HS-27A (cell line): ENCODE data around the gene ITPR3.

ENCODE experiments used
- DNase-seq: peaks from one replicate; pipeline ENCODE4 v3.0.0-alpha.2; 2012; ENCODE audit warnings: low read depth, missing footprints

ITPR3 gene

GRCh38 chr6:33670086-33670660, 49.1 kb downstream of the ITPR3 start:
- no peak for DNase-seq

DNA sequence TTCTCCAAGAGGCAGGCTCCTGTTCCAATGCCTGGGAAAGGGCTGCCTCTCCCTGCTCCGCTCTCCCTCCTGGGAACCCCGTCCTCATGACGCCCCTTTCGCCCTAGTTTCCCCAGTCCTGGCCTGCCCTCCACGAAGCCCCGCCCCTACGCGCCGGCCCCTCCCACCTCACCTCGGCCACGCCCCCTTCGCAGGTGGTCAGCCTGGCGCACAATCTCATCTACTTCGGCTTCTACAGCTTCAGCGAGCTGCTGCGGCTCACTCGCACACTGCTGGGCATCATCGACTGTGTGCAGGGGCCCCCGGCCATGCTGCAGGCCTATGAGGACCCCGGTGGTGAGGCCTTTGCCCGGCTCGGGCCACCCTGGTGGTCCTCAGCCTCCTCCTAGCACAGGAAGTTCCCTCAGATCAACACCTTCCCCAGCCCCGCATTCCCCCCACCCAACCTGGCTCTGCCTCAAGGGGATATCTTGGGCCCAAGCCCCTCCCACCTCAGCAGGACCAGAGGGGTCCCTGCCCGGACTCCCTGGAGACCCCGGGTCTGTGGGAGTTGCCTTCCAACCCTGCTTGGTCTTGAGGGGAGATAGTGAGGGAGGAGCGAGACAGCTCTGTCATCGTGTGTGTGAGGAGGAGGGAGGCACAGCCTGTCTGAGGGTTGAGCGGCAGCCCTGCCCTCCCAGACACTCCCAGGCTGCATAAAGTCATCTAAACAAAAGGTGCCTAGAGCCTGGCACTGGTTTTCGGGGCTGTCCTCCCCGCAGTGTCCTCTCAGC, 50.0 kb downstream of the ITPR3 start:
- no peak for DNase-seq

DNA sequence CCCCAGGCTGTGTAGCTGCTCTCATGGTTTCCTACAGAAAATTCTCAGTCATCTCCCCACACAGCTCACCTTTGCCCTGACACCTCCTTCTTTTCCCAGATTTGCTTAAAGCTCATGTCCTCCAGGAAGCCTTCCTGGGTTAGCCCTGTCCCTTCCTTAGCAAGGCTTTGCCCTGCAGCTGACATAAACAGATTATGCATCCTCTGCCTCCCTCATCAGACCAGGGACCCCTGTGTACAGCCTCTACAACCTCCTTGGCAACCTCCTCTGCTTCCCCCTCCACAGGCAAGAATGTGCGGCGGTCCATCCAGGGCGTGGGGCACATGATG, 50.6 kb downstream of the ITPR3 start:
- DNase-seq: no peak

DNA sequence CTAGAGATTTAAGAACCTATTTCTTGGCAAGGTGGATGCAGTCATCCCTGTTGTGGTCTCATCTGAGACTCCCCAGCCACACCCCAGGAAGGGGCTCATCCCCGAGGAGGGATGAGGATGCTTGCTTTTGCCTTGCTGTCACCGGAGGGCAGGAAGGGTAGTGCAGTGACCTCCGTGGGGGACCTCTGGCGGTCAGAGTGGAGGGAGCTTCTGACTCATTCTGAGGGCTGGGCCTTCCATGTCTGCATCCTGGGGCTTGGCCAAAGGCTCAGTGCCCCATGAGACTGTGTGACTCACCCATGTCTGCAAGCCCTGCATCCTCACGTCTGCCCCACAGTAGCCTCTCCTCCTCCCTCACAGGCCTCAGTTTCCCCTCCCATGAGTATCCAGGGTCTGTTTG, 51.7 kb downstream of the ITPR3 start:
- DNase-seq: peak; percentile 90

- DNase-seq: no peak
These were observed 52.7 kb downstream of the ITPR3 start for GRCh38 chr6:33673851-33674250.

DNA sequence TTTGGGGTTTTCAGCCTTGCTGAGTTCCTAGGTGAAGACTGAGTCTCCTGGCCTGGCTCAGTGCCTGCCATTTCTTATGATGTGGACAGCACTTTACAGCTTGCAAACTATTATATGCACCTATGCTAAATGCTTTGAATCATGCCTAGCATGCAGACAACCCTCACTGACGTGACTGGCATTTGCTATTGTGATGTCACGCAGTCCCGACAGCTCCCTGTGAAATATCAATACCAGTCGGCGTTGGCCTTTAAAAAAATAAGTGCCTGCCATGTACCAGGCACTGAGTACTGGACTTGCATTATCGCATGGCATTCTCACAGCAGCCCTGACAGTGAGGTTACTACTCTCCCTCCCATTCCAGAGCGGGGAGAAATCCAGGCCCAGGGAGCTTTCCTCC, 54.8 kb downstream of the ITPR3 start:
- DNase-seq: no peak

DNA sequence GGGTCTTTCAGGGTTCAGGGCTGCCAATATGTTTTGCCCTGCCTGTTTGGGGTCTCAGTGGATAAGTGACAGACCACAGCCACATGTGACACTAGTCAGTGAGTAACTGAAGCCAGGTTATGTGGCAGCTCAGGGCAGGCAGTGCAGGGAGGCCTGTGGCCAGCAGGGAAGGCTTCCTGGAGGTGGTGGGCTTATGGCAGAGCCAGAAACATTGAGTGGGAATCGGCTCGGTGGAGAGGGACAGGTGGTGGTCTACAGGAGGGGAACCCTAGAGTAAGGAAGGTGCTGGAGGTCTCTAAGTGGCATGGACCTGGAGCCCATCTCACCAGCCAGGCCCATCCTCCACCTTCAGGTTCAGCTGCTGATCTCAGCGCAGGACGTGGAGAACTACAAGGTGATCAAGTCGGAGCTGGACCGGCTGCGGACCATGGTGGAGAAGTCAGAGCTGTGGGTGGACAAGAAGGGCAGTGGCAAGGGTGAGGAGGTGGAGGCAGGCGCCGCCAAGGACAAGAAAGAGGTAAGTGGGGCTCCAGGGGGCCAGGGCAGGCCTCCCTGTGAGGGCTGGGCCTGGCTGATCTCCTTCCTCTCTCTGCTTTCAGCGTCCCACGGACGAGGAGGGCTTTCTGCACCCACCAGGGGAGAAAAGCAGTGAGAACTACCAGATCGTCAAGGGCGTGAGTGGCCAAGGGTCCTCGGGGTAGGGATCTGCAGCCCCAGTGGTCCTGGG, 55.5 kb downstream of the ITPR3 start:
- DNase-seq: no peak

- no peak for DNase-seq
These were observed 56.1 kb downstream of the ITPR3 start for GRCh38 chr6:33677143-33677660.

DNA sequence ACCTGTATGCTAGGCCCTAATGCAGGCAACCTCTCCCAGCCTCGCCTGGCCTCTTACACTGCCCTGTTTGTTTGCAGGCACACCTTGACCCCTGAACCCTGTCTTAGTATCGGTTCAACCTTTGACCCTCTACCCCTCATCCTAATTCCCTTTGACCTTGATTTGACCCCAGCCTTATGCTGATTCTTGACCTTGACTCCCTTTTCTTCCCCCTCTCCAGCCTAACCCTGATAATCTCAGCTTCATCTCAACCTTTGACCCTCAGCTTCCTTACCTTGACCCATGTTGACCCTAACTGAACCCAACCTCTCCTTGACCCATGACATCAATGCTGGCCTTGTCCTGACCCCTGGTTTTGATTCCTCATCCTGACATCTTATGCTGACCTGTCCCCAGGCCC, 56.6 kb downstream of the ITPR3 start:
- no peak for DNase-seq

DNA sequence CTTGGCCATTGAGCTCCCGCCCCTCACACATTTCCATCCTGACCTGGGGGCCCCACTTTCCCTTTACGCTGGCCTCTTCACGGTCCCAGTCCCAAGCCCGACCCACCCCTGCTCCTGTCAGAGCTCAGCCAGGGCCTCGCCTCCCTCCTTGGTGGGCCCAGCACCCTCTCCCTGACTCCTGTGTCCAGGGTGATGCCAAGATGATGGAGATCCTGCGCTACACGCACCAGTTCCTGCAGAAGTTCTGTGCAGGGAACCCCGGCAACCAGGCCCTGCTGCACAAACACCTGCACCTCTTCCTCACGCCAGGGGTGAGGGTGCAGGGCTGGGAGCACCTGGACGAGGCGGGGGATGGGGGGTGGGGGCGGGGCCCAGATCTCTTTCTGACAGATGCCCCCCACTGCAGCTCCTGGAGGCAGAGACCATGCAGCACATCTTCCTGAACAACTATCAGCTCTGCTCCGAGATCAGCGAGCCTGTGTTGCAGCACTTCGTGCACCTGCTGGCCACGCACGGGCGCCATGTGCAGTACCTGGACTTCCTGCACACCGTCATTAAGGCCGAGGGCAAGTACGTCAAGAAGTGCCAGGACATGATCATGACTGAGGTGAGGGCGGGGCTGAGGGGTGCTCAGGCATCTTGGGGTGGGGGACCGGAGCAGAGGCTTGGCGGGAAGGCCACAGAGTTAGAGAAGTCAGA, 57.3 kb downstream of the ITPR3 start:
- DNase-seq: no peak

GRCh38 chr6:33678932-33679490, 57.9 kb downstream of the ITPR3 start:
- no peak for DNase-seq

GRCh38 chr6:33679761-33680160, 58.6 kb downstream of the ITPR3 start:
- DNase-seq: no peak

DNA sequence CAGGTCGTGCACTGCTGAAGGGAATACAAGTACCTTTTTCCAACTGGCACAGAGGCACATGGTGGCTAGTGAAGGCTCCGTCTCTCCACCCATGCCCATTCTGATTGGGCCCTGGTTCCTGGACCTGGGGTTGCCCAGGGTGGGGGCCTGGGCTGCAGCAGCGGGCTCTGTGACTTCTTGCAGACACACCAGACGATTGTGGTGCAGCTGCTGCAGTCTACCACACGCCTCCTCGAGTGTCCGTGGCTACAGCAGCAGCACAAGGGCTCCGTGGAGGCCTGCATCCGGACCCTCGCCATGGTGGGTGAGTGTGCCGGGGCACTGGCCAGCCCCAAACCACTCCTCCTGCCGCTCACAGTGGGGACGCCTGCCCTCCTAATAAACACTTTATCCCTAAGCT, 61.2 kb downstream of the ITPR3 start:
- no peak for DNase-seq

DNA sequence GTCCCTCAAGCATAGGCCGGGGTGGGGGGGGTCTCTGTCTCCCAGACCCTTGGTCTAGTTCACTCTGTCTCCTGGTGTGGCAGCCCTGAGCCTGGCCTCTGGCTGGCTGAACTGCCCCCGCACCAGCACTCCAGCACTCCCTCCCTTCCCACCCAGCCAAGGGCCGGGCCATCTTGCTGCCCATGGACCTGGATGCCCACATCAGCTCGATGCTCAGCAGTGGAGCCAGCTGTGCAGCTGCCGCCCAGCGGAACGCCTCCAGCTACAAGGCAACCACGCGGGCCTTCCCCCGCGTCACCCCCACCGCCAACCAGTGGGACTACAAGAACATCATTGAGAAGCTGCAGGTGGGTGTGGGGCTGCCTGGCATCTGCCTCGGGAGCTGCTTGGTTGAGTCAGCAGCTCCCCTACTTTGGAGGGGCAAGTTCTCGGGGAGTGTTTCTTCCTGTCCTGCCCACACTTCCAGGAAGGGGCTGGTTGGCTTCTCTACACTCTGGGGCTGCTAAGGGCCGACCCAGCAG, 62.0 kb downstream of the ITPR3 start:
- DNase-seq: no peak

DNA sequence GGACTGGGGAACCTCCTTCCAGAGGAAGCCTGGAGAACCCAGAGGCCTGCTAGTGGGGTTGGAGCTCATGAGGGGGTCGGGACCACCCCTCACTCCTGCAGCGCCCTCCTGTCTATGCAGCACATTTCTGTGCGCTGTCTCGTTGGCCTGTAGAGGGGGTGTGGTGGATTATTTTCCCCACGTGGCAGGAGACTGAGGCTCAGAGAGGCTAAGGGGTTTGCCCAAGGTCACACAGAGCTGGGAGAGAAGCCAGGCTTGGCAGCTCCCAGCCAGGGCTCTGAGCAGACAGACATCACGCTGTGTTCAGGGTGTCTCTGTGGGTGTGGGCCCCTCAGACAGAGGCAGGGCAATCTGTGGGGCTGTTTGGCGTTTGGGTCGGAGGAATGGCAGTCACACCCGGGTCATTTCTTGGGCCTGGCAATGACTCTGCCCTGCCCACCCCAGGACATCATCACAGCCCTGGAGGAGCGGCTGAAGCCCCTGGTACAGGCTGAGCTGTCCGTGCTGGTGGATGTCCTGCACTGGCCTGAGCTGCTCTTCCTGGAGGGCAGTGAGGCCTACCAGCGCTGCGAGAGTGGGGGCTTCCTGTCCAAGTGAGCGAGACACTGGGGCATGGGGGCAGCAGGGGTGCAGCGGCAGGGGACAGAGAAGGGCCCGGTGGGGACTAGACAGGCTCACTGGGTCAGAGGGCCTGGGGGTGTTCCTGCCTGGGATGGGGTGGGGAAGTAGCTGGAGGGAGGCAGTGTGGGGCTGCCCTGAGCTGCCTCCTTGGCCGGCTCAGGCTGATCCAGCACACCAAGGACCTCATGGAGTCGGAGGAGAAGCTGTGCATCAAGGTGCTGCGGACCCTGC, 62.7 kb downstream of the ITPR3 start:
- no peak for DNase-seq

GRCh38 chr6:33684428-33684896, 63.3 kb downstream of the ITPR3 start:
- DNase-seq: no peak

- no peak for DNase-seq
These were observed 63.9 kb downstream of the ITPR3 start for GRCh38 chr6:33684983-33685382.

GRCh38 chr6:33685411-33686224, 64.5 kb downstream of the ITPR3 start:
- DNase-seq: no peak

- no peak for DNase-seq
These were observed 65.3 kb downstream of the ITPR3 start for GRCh38 chr6:33686225-33686924.
